Liver (tissue), 9 donors: ENCODE measurements around the gene ZNF735. TPM values are rescaled to one million over a fixed set of nuclear protein-coding genes. Genes with fewer than 3 reads are reported as not detected.

Experiments used
- DNase-seq: peaks from one replicate; pipeline ENCODE4 v3.0.0-alpha.2; 2017; ENCODE audit warnings: low spot score
- H3K27ac ChIP-seq, 2 donors: one replicate each; pipeline ENCODE4 v1.7.0; 2013; ENCODE audit warnings: inconsistent platforms in 2 of 2, low read length in 2 of 2, control low read depth in 1 of 2, low read depth in 1 of 2, mild to moderate bottlenecking in 1 of 2
- H3K27me3 ChIP-seq, 4 donors: one replicate each; pipeline versions ENCODE4 v1.6.1 to v1.7.0; 2013; ENCODE audit warnings: low read length in 3 of 4, inconsistent platforms in 1 of 4, mild to moderate bottlenecking in 1 of 4, moderate library complexity in 1 of 4; ENCODE audit not compliant: control insufficient read depth in 4 of 4, insufficient read depth in 4 of 4
- H3K36me3 ChIP-seq, 4 donors: one replicate each; pipeline versions ENCODE4 v1.6.1 to v1.7.0; 2013; ENCODE audit warnings: low read length in 3 of 4, mild to moderate bottlenecking in 3 of 4, low read depth in 1 of 4, moderate library complexity in 1 of 4; ENCODE audit not compliant: control insufficient read depth in 4 of 4, insufficient read depth in 3 of 4
- H3K4me1 ChIP-seq, 4 donors: one replicate each; pipeline versions ENCODE4 v1.6.1 to v1.7.0; 2013; ENCODE audit warnings: low read length in 3 of 4, mild to moderate bottlenecking in 3 of 4, moderate library complexity in 1 of 4; ENCODE audit not compliant: control insufficient read depth in 4 of 4, insufficient read depth in 4 of 4
- H3K4me3 ChIP-seq, 3 donors: one replicate each; pipeline versions ENCODE4 v1.6.1 to v1.7.0; 2013; ENCODE audit warnings: low read length in 3 of 3, control low read depth in 1 of 3, low read depth in 1 of 3, mild to moderate bottlenecking in 1 of 3
- H3K9ac ChIP-seq, 2 donors: one replicate each; pipeline ENCODE4 v1.7.0; 2013; ENCODE audit warnings: low read length in 2 of 2, mild to moderate bottlenecking in 2 of 2, moderate library complexity in 2 of 2, control low read depth in 1 of 2, low read depth in 1 of 2
- H3K9me3 ChIP-seq, 4 donors: one replicate each; pipeline versions ENCODE4 v1.6.1 to v1.7.0; 2013; ENCODE audit warnings: low read length in 3 of 4; ENCODE audit not compliant: control insufficient read depth in 4 of 4
- ATF3 ChIP-seq: IDR thresholded peaks from 2 replicates; pipeline ENCODE4 v1.6.1; 2016; ENCODE audit warnings: antibody characterized with exemption
- EGR1 ChIP-seq, 2 donors: IDR thresholded peaks; 2 replicates each; pipeline ENCODE4 v1.6.1; 2016 to 2018; ENCODE audit warnings: antibody characterized with exemption in 2 of 2, low read depth in 2 of 2
- FOXA2 ChIP-seq: IDR thresholded peaks from 2 replicates; pipeline ENCODE4 v1.6.1; 2016; ENCODE audit warnings: antibody characterized with exemption
- GABPA ChIP-seq, 2 donors: IDR thresholded peaks in 1 of 2; conservative IDR thresholded peaks in 1 of 2; 2 replicates each; pipeline ENCODE4 v1.6.1; 2016; ENCODE audit warnings: antibody characterized with exemption in 2 of 2, mild to moderate bottlenecking in 1 of 2, moderate library complexity in 1 of 2
- HNF4A ChIP-seq, 2 donors: conservative IDR thresholded peaks; 2 replicates each; pipeline ENCODE4 v1.6.1; 2016; ENCODE audit warnings: antibody characterized with exemption in 2 of 2, mild to moderate bottlenecking in 2 of 2
- HNF4G ChIP-seq: IDR thresholded peaks from 2 replicates; pipeline ENCODE4 v1.6.1; 2016; ENCODE audit warnings: antibody characterized with exemption
- JUND ChIP-seq, 2 donors: IDR thresholded peaks; 2 replicates each; pipeline ENCODE4 v1.6.1; 2016; ENCODE audit warnings: antibody characterized with exemption in 2 of 2
- MAX ChIP-seq: IDR thresholded peaks from 2 replicates; pipeline ENCODE4 v1.6.1; 2016; ENCODE audit warnings: antibody characterized with exemption
- RAD21 ChIP-seq, 2 donors: IDR thresholded peaks; 2 replicates each; pipeline ENCODE4 v1.6.1; 2016; ENCODE audit warnings: antibody characterized with exemption in 2 of 2, mild to moderate bottlenecking in 2 of 2
- RXRA ChIP-seq, 2 donors: IDR thresholded peaks; 2 replicates each; pipeline ENCODE4 v1.6.1; 2017 to 2018; ENCODE audit warnings: antibody characterized with exemption in 2 of 2, mild to moderate bottlenecking in 1 of 2
- TAF1 ChIP-seq: conservative IDR thresholded peaks from 2 replicates; pipeline ENCODE4 v1.6.1; 2016; ENCODE audit warnings: antibody characterized with exemption, mild to moderate bottlenecking
- YY1 ChIP-seq: IDR thresholded peaks from 2 replicates; pipeline ENCODE4 v1.6.1; 2016; ENCODE audit warnings: antibody characterized with exemption, mild to moderate bottlenecking
- ZBTB33 ChIP-seq: IDR thresholded peaks from 2 replicates; pipeline ENCODE4 v1.6.1; 2016; ENCODE audit warnings: antibody characterized with exemption
- WGBS: extraction: QIAGEN DNeasy Blood & Tissue Kit; methylation state at CpG from one replicate; pipeline ENCODE4 v1.1.7; 2013; 5-methylcytosine and 5-hydroxymethylcytosine counted together
- polyA plus RNA-seq, 2 donors: library from polyadenylated mRNA; stranded (reverse) in 1 of 2; unstranded in 1 of 2; fragments of 200-250 nt in 1 of 2; fragments of >200 nt in 1 of 2; fragmentation: Nextera tagmentation in 1 of 2; extraction: Ambion mirVana in 1 of 2; gene quantifications; one replicate each; pipeline versions ENCODE4 v1.2.1 to v1.2.3, GENCODE V29; 2013 to 2015
- total RNA-seq, 2 donors: library from RNA; depleted of rRNA; stranded (reverse); fragments of >200 nt; gene quantifications; one replicate each; pipeline ENCODE4 v1.2.3, GENCODE V29; 2014
- TF ChIP-seq, protein P1 (sequence below): fragments of 150-350 bp; IDR thresholded peaks from 2 replicates; pipeline ENCODE4 v1.5.1; 2017; ENCODE audit warnings: improper control_type of control experiment, low read depth, low read length; ENCODE audit not compliant: missing input control
- TF ChIP-seq, protein P2 (sequence below): IDR thresholded peaks from 2 replicates; pipeline ENCODE4 v1.6.1; 2016; ENCODE audit warnings: antibody characterized with exemption, mild to moderate bottlenecking
- donor health status: healthy.
- donor health status: healthy.
- donor health status: healthy.
- donor health status: healthy.
- donor health status: healthy.

The ZNF735 gene
- total and polyA plus RNA-seq, 4 donors: not detected

DNA sequence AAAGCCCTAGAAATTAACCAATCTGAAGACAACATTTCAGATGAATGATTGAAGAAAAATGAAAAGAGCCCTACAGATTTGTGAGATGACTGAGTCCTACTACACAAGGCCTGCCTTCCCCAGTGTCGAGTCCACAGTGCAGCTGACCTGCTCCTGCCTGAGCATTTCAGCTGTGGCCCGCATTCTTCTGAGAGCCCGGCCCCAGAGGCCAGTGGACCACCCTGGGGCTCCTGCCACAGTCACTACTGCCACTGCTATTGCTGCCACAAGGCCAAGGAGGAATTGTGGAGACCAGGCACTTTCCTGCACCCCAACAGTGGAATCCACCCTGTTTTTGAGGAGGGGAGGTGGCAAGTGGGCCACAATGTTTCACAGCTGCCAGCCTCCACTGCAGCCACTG, 19.6 kb upstream of the ZNF735 start:
- DNase-seq: no peak
- peaks cover 0 to 6% (median 0%) of the 10 kb centered on the region in 4 donors for H3K4me1 ChIP-seq
- TF ChIP-seq ZBTB33 (no peak), HNF4A (conservative IDR thresholded peaks at IDR 0.05) (no peak), TAF1 (no peak), JUND (IDR thresholded peaks at IDR 0.05) (no peak)
- WGBS: 56% methylated on average over 3 of the region's 3 CpGs
- no peak overlapping the region for H3K9ac ChIP-seq
- H3K9me3 ChIP-seq: peaks cover 0 to 5% (median under 1%) of the 10 kb centered on the region in 4 donors
- H3K36me3 ChIP-seq: no peaks in the 10 kb centered on the region
- no peaks in the 10 kb centered on the region for H3K27me3 ChIP-seq
- no peak overlapping the region for H3K4me3 ChIP-seq
- no peak overlapping the region for H3K27ac ChIP-seq

GRCh38 chr7:64192148-64192704, 14.8 kb upstream of the ZNF735 start:
- no peak overlapping the region for H3K9ac ChIP-seq
- WGBS: 88% methylated on average over 24 of the region's 24 CpGs
- no peak for DNase-seq
- peaks cover 0 to 13% (median 4%) of the 10 kb centered on the region in 4 donors for H3K9me3 ChIP-seq
- H3K27me3 ChIP-seq: no peaks in the 10 kb centered on the region
- no peak overlapping the region for H3K4me3 ChIP-seq
- no peaks in the 10 kb centered on the region for H3K4me1 ChIP-seq
- TF ChIP-seq YY1 (no peak), EGR1 (IDR thresholded peaks at IDR 0.05; ENCODE audit: low read depth in 2 of 2) (no peak), RAD21 (IDR thresholded peaks at IDR 0.05) (no peak), MAX (no peak), FOXA2 (no peak), GABPA (IDR thresholded peaks at IDR 0.05 in 1 of 2, conservative IDR thresholded peaks at IDR 0.05 in 1 of 2) (no peak), HNF4G (no peak), ZBTB33 (no peak), ATF3 (no peak), TAF1 (no peak), RXRA (IDR thresholded peaks at IDR 0.05) (no peak)
- TF ChIP-seq, protein P1, sequence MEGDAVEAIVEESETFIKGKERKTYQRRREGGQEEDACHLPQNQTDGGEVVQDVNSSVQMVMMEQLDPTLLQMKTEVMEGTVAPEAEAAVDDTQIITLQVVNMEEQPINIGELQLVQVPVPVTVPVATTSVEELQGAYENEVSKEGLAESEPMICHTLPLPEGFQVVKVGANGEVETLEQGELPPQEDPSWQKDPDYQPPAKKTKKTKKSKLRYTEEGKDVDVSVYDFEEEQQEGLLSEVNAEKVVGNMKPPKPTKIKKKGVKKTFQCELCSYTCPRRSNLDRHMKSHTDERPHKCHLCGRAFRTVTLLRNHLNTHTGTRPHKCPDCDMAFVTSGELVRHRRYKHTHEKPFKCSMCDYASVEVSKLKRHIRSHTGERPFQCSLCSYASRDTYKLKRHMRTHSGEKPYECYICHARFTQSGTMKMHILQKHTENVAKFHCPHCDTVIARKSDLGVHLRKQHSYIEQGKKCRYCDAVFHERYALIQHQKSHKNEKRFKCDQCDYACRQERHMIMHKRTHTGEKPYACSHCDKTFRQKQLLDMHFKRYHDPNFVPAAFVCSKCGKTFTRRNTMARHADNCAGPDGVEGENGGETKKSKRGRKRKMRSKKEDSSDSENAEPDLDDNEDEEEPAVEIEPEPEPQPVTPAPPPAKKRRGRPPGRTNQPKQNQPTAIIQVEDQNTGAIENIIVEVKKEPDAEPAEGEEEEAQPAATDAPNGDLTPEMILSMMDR: no peak
- TF ChIP-seq, protein P2, sequence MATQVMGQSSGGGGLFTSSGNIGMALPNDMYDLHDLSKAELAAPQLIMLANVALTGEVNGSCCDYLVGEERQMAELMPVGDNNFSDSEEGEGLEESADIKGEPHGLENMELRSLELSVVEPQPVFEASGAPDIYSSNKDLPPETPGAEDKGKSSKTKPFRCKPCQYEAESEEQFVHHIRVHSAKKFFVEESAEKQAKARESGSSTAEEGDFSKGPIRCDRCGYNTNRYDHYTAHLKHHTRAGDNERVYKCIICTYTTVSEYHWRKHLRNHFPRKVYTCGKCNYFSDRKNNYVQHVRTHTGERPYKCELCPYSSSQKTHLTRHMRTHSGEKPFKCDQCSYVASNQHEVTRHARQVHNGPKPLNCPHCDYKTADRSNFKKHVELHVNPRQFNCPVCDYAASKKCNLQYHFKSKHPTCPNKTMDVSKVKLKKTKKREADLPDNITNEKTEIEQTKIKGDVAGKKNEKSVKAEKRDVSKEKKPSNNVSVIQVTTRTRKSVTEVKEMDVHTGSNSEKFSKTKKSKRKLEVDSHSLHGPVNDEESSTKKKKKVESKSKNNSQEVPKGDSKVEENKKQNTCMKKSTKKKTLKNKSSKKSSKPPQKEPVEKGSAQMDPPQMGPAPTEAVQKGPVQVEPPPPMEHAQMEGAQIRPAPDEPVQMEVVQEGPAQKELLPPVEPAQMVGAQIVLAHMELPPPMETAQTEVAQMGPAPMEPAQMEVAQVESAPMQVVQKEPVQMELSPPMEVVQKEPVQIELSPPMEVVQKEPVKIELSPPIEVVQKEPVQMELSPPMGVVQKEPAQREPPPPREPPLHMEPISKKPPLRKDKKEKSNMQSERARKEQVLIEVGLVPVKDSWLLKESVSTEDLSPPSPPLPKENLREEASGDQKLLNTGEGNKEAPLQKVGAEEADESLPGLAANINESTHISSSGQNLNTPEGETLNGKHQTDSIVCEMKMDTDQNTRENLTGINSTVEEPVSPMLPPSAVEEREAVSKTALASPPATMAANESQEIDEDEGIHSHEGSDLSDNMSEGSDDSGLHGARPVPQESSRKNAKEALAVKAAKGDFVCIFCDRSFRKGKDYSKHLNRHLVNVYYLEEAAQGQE: no peak
- no peak overlapping the region for H3K27ac ChIP-seq
- no peaks in the 10 kb centered on the region for H3K36me3 ChIP-seq
